HG02763 (cell line): ENCODE data around the gene ACP7.
"Not testable (repeated sequence)": the region's sequence is repeated elsewhere in the genome, so short reads cannot be mapped to it uniquely, and the experiment has no call there.

Experiments used
- ATAC-seq: cut with Tn5 transposase; IDR thresholded peaks from one replicate; pipeline ENCODE4 v1.9.1; 2021; ENCODE audit warnings: mild to moderate bottlenecking, moderate library complexity; ENCODE audit not compliant: unreplicated experiment

Gene ACP7

GRCh38 chr19:39074942-39075341 lies 9.2 kb upstream of the ACP7 start:
- no peak for ATAC-seq

GRCh38 chr19:39077323-39077722 lies 6.8 kb upstream of the ACP7 start:
- no peak for ATAC-seq

- no peak for ATAC-seq
These were observed 5.5 kb upstream of the ACP7 start for GRCh38 chr19:39078436-39079200.

GRCh38 chr19:39080431-39080830 lies 3.7 kb upstream of the ACP7 start:
- ATAC-seq, result no peak

GRCh38 chr19:39082167-39082566 lies 2.0 kb upstream of the ACP7 start:
- no peak for ATAC-seq

- ATAC-seq, result no peak
These were observed 1.2 kb upstream of the ACP7 start for GRCh38 chr19:39082745-39083598.

- ATAC-seq, result no peak
These were observed 577 bp upstream of the ACP7 start for GRCh38 chr19:39083599-39083982.

GRCh38 chr19:39084732-39085080 lies 538 bp downstream of the ACP7 start:
- no peak for ATAC-seq

- ATAC-seq, result no peak
These were observed 1.2 kb downstream of the ACP7 start for GRCh38 chr19:39085392-39085791.

- ATAC-seq, result no peak
These were observed 2.2 kb downstream of the ACP7 start for GRCh38 chr19:39086386-39086785.

GRCh38 chr19:39087907-39088686 lies 3.9 kb downstream of the ACP7 start:
- ATAC-seq, result no peak

GRCh38 chr19:39090016-39090415 lies 5.8 kb downstream of the ACP7 start:
- not testable (repeated sequence) for ATAC-seq

GRCh38 chr19:39090881-39091280 lies 6.7 kb downstream of the ACP7 start:
- ATAC-seq, result no peak

GRCh38 chr19:39095799-39096540 lies 11.8 kb downstream of the ACP7 start:
- not testable (repeated sequence) for ATAC-seq

GRCh38 chr19:39097299-39097698 lies 13.1 kb downstream of the ACP7 start:
- ATAC-seq, result no peak

- no peak for ATAC-seq
These were observed 13.6 kb downstream of the ACP7 start for GRCh38 chr19:39097721-39098120.

- no peak for ATAC-seq
These were observed 14.4 kb downstream of the ACP7 start for GRCh38 chr19:39098365-39099269.

- no peak for ATAC-seq
These were observed 15.2 kb downstream of the ACP7 start for GRCh38 chr19:39099341-39099740.

GRCh38 chr19:39100500-39101166 lies 16.5 kb downstream of the ACP7 start:
- no peak for ATAC-seq
